Vagina (tissue), 2 donors: ENCODE results near the gene C2CD2. TPM values are rescaled to one million over a fixed set of nuclear protein-coding genes. Genes with fewer than 3 reads are reported as not detected.

Experiments
- DNase-seq, 2 donors: peaks; one replicate each; pipeline ENCODE4 v3.0.0-alpha.2; 2017; ENCODE audit errors: extremely low spot score in 2 of 2
- H3K27ac ChIP-seq: fragments of 200-600 bp; sonication (generic); one replicate; pipeline ENCODE4 v1.5.1; 2019
- H3K27me3 ChIP-seq: fragments of 200-600 bp; sonication (generic); one replicate; pipeline ENCODE4 v1.5.1; 2019
- H3K36me3 ChIP-seq, 2 donors: fragments of 200-600 bp; sonication (generic); one replicate each; pipeline ENCODE4 v1.5.1; 2017 to 2019
- H3K4me1 ChIP-seq: fragments of 200-600 bp; sonication (generic); one replicate; pipeline ENCODE4 v1.5.1; 2019
- H3K4me3 ChIP-seq, 2 donors: fragments of 200-600 bp; sonication (generic); 1 replicate in 1 of 2; 2 replicates in 1 of 2; pipeline ENCODE4 v1.5.1; 2016 to 2019
- H3K9me3 ChIP-seq: fragments of 200-600 bp; sonication (generic); one replicate; pipeline ENCODE4 v1.5.1; 2019
- POLR2A ChIP-seq, 2 donors: fragments of 450-650 bp; IDR thresholded peaks; one replicate each; pipeline ENCODE4 v1.6.1; 2017; ENCODE audit warnings: antibody characterized with exemption in 2 of 2, mild to moderate bottlenecking in 2 of 2, moderate library complexity in 2 of 2
- POLR2AphosphoS5 ChIP-seq, 2 donors: sonication (generic); formaldehyde crosslinking; IDR thresholded peaks; one replicate each; pipeline ENCODE4 v1.9.0; 2017; ENCODE audit warnings: antibody characterized with exemption in 2 of 2, mild to moderate bottlenecking in 2 of 2, low read depth in 1 of 2; ENCODE audit not compliant: insufficient read depth in 1 of 2
- intact Hi-C: fragments of 100-400 bp; cut with DNase I; formaldehyde crosslinking; loops from one replicate; pipeline ENCODE4 v1.15.1; 2023
- total RNA-seq: library from RNA; depleted of rRNA; stranded (reverse); fragments of >200 nt; gene quantifications from one replicate; pipeline ENCODE4 v1.2.3, GENCODE V29; 2016
- TF ChIP-seq, protein P1 (sequence below), 3 experiments: fragments of 450-650 bp in 2 of 3; fragments of 200-600 bp in 1 of 3; sonication (generic) in 1 of 3; IDR thresholded peaks; one replicate each; pipeline ENCODE4 v1.5.1; 2017 to 2019; ENCODE audit warnings: antibody characterized with exemption in 3 of 3, mild to moderate bottlenecking in 2 of 3, moderate library complexity in 2 of 3

C2CD2 gene
- total RNA-seq, 1 donor from 2014 or later, result 36.1 TPM

DNA sequence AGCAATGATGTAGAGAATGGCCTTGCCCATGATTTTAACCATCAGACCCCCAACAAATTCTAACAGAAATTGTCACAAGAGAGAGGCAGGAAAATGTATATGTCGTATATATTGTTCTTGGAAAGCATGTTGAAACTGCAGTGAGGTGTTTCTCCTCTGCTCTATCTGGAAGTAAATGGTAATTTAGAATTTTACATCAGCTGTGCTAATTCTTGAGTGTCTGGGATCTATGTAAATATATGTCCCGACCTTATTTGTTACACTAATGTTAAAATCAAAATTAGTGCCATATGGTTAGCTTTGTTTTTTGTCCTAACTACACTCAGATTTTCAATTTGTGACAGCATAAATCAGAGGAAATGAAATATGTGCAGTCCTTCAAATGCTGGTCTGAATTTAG is 35.9 kb upstream of the C2CD2 start:
- TF ChIP-seq POLR2AphosphoS5 (IDR thresholded peaks at IDR 0.05; ENCODE audit: insufficient read depth in 1 of 2, low read depth in 1 of 2) (no peak), POLR2A (IDR thresholded peaks at IDR 0.05) (no peak)
- TF ChIP-seq, protein P1, sequence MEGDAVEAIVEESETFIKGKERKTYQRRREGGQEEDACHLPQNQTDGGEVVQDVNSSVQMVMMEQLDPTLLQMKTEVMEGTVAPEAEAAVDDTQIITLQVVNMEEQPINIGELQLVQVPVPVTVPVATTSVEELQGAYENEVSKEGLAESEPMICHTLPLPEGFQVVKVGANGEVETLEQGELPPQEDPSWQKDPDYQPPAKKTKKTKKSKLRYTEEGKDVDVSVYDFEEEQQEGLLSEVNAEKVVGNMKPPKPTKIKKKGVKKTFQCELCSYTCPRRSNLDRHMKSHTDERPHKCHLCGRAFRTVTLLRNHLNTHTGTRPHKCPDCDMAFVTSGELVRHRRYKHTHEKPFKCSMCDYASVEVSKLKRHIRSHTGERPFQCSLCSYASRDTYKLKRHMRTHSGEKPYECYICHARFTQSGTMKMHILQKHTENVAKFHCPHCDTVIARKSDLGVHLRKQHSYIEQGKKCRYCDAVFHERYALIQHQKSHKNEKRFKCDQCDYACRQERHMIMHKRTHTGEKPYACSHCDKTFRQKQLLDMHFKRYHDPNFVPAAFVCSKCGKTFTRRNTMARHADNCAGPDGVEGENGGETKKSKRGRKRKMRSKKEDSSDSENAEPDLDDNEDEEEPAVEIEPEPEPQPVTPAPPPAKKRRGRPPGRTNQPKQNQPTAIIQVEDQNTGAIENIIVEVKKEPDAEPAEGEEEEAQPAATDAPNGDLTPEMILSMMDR (IDR thresholded peaks at IDR 0.05), result no peak
- intact Hi-C loops, result no loop called here
- Histone ChIP-seq H3K9me3 (no peaks in the 10 kb centered on the region), H3K4me1 (peaks cover 14% of the 10 kb centered on the region), H3K27ac (no peak overlapping the region), H3K27me3 (no peaks in the 10 kb centered on the region), H3K4me3 (no peak overlapping the region), H3K36me3 (peaks cover 0 to 17% of the 10 kb centered on the region in 2 donors)
- DNase-seq, result no peak

DNA sequence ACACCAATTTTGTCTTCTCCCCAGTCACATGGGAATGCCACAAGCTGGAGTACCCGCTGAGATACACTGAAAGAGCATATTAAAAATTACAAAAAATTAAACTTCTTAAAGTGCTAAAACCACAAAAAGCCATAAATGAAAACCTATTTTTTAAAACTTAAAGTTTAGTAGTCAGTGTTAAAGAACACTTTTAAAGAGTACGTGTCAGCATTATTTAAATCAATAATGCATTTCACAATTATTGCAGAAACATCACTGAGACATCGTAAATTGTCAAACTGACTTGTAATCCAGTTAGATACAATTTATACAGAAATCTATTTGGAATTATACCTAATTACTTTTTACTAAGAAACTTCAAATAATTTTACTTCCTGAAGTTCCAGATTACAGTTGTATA is 33.5 kb upstream of the C2CD2 start:
- peaks cover 4% of the 10 kb centered on the region for H3K4me1 ChIP-seq
- no peak for TF ChIP-seq POLR2A (IDR thresholded peaks at IDR 0.05)
- TF ChIP-seq, protein P1 (IDR thresholded peaks at IDR 0.05), result no peak
- TF ChIP-seq POLR2AphosphoS5 (IDR thresholded peaks at IDR 0.05; ENCODE audit: insufficient read depth in 1 of 2, low read depth in 1 of 2), result no peak
- H3K36me3 ChIP-seq, result peaks cover 0 to 10% of the 10 kb centered on the region in 2 donors
- no peaks in the 10 kb centered on the region for H3K9me3 ChIP-seq
- intact Hi-C loops, result no loop called here
- no peaks in the 10 kb centered on the region for H3K27me3 ChIP-seq
- no peak overlapping the region for H3K4me3 ChIP-seq
- H3K27ac ChIP-seq, result no peak overlapping the region
- no peak for DNase-seq

DNA sequence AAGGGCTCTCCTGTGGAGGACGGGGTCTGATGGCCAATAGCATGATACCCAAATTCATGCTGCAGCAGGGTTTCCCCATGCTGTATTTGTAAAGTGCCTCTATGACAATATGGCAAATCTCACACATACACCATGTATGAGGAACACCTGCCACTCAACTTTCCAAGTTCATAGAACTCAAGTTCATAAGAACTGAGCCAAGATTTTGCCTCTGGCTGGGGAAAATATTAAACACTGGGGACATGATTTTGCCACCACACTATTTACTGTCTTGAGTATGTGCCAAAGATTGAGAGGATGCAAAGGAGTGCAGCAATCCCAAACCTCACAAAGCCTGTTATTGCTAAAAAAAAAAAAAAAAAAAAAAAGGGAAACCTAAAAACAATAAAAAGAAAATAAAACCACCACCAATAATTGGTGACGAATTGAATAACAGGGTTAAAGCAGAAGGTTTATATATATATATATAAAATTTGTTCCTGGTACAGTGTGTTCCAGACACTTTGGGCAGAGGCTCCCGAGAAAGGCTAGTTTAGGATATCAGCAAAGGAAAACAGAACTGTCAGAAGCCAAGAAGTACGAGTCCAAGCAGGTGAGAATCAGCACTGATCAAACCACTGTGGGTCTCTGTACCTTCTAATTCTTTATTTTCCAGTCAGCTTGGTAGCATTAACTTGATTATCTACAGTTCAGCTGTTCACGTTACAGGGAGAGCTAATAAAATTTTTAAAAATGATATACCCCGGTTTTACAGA is 32.0 kb upstream of the C2CD2 start:
- DNase-seq, result no peak
- TF ChIP-seq POLR2A (IDR thresholded peaks at IDR 0.05), result no peak
- TF ChIP-seq, protein P1 (IDR thresholded peaks at IDR 0.05), result no peak
- no peak for TF ChIP-seq POLR2AphosphoS5 (IDR thresholded peaks at IDR 0.05; ENCODE audit: insufficient read depth in 1 of 2, low read depth in 1 of 2)
- Histone ChIP-seq H3K4me3 (no peak overlapping the region), H3K9me3 (no peaks in the 10 kb centered on the region), H3K27ac (no peak overlapping the region), H3K36me3 (peaks cover 0 to 2% of the 10 kb centered on the region in 2 donors), H3K4me1 (peaks cover 4% of the 10 kb centered on the region), H3K27me3 (no peaks in the 10 kb centered on the region)
- intact Hi-C loops, result no loop called here

DNA sequence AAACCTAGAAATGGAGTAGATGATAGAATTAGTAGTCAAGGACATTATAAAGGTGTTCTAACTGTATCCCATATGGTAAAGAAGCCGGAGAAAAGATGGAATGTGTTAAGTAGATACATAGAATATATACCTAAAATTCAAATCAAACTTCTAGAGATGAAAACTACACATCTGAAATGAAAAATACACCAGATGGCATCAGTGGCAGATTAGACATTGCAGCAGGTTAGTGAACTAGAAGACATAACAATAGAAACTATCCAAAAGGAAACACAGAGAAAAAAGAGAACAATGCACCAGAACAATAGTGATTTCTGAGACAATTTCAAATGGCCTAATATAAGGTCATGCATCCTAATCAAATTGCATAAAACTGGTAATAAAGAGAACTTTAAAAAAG is 29.4 kb upstream of the C2CD2 start:
- TF ChIP-seq POLR2AphosphoS5 (IDR thresholded peaks at IDR 0.05; ENCODE audit: insufficient read depth in 1 of 2, low read depth in 1 of 2) (no peak), POLR2A (IDR thresholded peaks at IDR 0.05) (no peak)
- TF ChIP-seq, protein P1 (IDR thresholded peaks at IDR 0.05), result no peak
- no peaks in the 10 kb centered on the region for H3K9me3 ChIP-seq
- H3K4me1 ChIP-seq, result peaks cover 13% of the 10 kb centered on the region
- no peak overlapping the region for H3K4me3 ChIP-seq
- no peak overlapping the region for H3K27ac ChIP-seq
- DNase-seq, result no peak
- H3K27me3 ChIP-seq, result no peaks in the 10 kb centered on the region
- intact Hi-C loops, result no loop called here
- no peaks in the 10 kb centered on the region for H3K36me3 ChIP-seq

DNA sequence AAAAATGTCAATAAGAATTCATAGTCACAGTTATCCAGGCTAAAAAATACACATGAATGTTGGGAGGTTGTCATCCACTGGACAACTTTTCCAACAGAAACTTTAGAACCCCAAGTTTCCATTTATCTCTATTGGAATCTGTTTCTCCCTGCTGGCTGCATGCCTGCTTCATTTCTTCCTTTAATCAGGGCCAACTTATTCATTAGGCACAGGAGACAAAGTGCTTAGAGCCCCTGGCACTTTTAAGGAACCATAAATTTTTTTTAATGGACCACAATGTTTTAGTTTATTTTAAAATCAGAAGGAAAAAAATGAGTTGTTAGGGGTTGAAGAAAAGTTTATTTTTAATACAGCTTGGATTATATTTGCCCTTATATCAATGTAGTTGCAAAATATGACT is 26.7 kb upstream of the C2CD2 start:
- H3K4me3 ChIP-seq, result no peak overlapping the region
- peaks cover 12% of the 10 kb centered on the region for H3K4me1 ChIP-seq
- no peaks in the 10 kb centered on the region for H3K9me3 ChIP-seq
- intact Hi-C loops, result no loop called here
- H3K27me3 ChIP-seq, result no peaks in the 10 kb centered on the region
- H3K36me3 ChIP-seq, result no peaks in the 10 kb centered on the region
- TF ChIP-seq POLR2A (IDR thresholded peaks at IDR 0.05), result no peak
- no peak for TF ChIP-seq POLR2AphosphoS5 (IDR thresholded peaks at IDR 0.05; ENCODE audit: insufficient read depth in 1 of 2, low read depth in 1 of 2)
- TF ChIP-seq, protein P1 (IDR thresholded peaks at IDR 0.05), result no peak
- no peak overlapping the region for H3K27ac ChIP-seq
- no peak for DNase-seq
